GM12891 (cell line): ENCODE measurements around the gene NALCN.

Experiments used
- PAX5 ChIP-seq: IDR thresholded peaks from 2 replicates; pipeline ENCODE4 v1.6.1; 2011; ENCODE audit warnings: low read length, moderate library complexity, mild to moderate bottlenecking; ENCODE audit not compliant: insufficient read depth, severe bottlenecking
- POLR2A ChIP-seq: IDR thresholded peaks from 2 replicates; pipeline ENCODE4 v1.6.1; 2011; ENCODE audit warnings: low read depth, low read length, control low read depth
- POLR2AphosphoS5 ChIP-seq: IDR thresholded peaks from 2 replicates; pipeline ENCODE4 v1.6.1; 2011; ENCODE audit warnings: low read depth, low read length, control low read depth
- POU2F2 ChIP-seq: IDR thresholded peaks from 2 replicates; pipeline ENCODE4 v1.6.1; 2011; ENCODE audit warnings: low read depth, mild to moderate bottlenecking, control low read depth, low read length, moderate library complexity
- SPI1 ChIP-seq: IDR thresholded peaks from 2 replicates; pipeline ENCODE4 v1.6.1; 2011; ENCODE audit warnings: low read depth, low read length, control low read depth
- TAF1 ChIP-seq: IDR thresholded peaks from 2 replicates; pipeline ENCODE4 v1.6.1; 2011; ENCODE audit warnings: low read depth, low read length, control low read depth

GRCh38 chr13:101457176-101457575, 40.9 kb upstream of the NALCN start:
- TF ChIP-seq TAF1 (no peak), POLR2A (no peak), POLR2AphosphoS5 (no peak), POU2F2 (no peak), SPI1 (no peak), PAX5 (no peak)
